Activated naive CD4-positive, alpha-beta T cell treated with anti-CD3 and anti-CD28 coated beads for 36 hours (primary cell): ENCODE results near the gene IFIT3. TPM values are rescaled to one million over a fixed set of nuclear protein-coding genes. Genes with fewer than 3 reads are reported as not detected.

Experiments
- CTCF ChIA-PET: fragments of 350-600 bp; sonication (Branson Sonifier 250); formaldehyde crosslinking; loops from one replicate; lab custom pipeline; 2021; ENCODE audit warnings: antibody characterized with exemption; lab: Charles Lee
- DNase-seq: peaks from one replicate; pipeline ENCODE4 v3.0.0-alpha.2; 2020
- H3K27ac Mint-ChIP-seq: one replicate; pipeline ENCODE4 v1.8.0; 2021; ENCODE audit warnings: mild to moderate bottlenecking, mixed read lengths
- H3K27me3 Mint-ChIP-seq: one replicate; pipeline ENCODE4 v1.8.0; 2021; ENCODE audit warnings: low read depth, mixed read lengths
- H3K36me3 Mint-ChIP-seq: one replicate; pipeline ENCODE4 v1.8.0; 2021; ENCODE audit warnings: low read depth, mixed read lengths
- H3K4me1 Mint-ChIP-seq: one replicate; pipeline ENCODE4 v1.8.0; 2021; ENCODE audit warnings: low read depth, mixed read lengths
- H3K4me3 Mint-ChIP-seq: one replicate; pipeline ENCODE4 v1.8.0; 2021; ENCODE audit warnings: mild to moderate bottlenecking, moderate library complexity, mixed read lengths
- H3K9me3 Mint-ChIP-seq: one replicate; pipeline ENCODE4 v1.8.0; 2021; ENCODE audit warnings: mixed read lengths
- intact Hi-C: fragments of 100-400 bp; cut with micrococcal nuclease; formaldehyde crosslinking; loops from one replicate; pipeline ENCODE4 v1.15.1; 2023
- total RNA-seq, 2 experiments: library from RNA; stranded (reverse); gene quantifications; one replicate each; pipeline ENCODE4 v1.2.3, GENCODE V29; 2021

IFIT3 gene
- total RNA-seq, 2 experiments from 2014 or later, result 13.9 to 14.4 TPM

DNA sequence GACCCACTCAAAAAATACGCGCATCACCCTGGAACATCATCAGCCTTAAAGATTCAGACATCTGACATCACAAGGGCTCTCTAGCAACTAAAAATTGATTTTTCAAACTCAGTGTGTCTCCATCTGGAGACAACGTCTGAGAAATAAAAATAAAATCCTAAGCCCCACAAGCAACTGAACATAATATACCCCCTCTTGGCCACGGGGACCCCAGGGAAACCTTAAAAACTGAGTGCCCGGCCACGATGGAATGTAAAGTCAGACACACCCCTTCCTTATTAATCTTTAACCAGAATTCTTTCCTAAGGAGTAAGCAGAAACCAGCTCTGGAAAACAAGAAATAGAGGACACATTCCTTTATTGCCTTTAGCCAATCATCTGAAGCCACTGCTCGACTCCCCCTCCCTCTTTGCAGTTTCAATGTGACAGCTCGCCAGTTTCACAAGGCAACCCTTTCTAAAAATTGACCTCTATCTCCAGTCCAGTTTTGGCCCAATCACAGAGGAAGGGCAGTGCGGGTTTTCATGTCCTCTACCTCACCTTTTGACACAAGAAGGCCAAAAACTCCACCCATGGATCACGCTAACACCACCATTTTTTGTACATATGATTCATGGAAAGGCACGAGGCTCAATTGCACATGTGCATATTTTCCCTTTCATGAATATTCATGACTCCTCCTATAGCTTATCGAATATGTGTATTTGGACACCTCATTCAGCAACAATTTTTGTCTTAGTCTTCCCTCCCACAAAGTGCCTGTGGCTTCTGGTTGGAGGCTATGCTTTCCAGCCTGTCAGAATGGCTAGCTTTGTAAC lies 24.2 kb downstream of the IFIT3 start:
- Mint-ChIP-seq H3K27ac (no peak overlapping the region), H3K27me3 (peaks cover 2% of the 10 kb centered on the region), H3K4me1 (peaks cover 37% of the 10 kb centered on the region), H3K36me3 (no peaks in the 10 kb centered on the region), H3K4me3 (no peak overlapping the region), H3K9me3 (no peaks in the 10 kb centered on the region)
- DNase-seq, result no peak
- intact Hi-C loops, result loop anchor here (2.0 kb wide), 1 partner anchor 15 kb away; no protein-coding TSS in a partner anchor
- CTCF ChIA-PET, result interaction anchor here (0.7 to 1.4 kb wide), 4 partner anchors 12 to 322 kb away, joined by 3 read pairs; no protein-coding TSS in a partner anchor

DNA sequence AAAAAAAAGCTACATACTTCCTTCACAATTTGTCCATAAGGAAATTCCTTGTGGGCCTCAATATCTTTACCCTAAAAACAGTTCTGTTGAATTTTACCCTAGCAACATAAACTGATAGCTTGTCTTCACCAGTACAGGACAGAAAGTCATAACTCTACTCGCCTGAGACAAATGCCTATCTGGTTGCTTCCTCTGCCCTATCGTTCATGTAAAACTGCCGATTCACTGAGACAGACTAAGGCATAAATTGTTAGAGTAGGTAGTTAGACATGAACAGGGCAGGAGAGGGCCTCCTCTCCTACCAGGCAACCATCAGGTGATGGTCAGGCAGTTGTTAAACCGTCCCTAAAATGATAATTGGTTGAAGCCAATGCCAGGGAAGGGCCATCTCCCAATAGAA lies 25.0 kb downstream of the IFIT3 start:
- no peak for DNase-seq
- H3K27me3 Mint-ChIP-seq, result peaks cover 2% of the 10 kb centered on the region
- CTCF ChIA-PET, result interaction anchor here (1.1 kb wide), 1 partner anchor 13 kb away, joined by 3 read pairs; no protein-coding TSS in a partner anchor
- intact Hi-C loops, result no loop called here
- no peaks in the 10 kb centered on the region for H3K36me3 Mint-ChIP-seq
- H3K4me3 Mint-ChIP-seq, result no peak overlapping the region
- H3K4me1 Mint-ChIP-seq, result peaks cover 34% of the 10 kb centered on the region
- no peaks in the 10 kb centered on the region for H3K9me3 Mint-ChIP-seq
- no peak overlapping the region for H3K27ac Mint-ChIP-seq

DNA sequence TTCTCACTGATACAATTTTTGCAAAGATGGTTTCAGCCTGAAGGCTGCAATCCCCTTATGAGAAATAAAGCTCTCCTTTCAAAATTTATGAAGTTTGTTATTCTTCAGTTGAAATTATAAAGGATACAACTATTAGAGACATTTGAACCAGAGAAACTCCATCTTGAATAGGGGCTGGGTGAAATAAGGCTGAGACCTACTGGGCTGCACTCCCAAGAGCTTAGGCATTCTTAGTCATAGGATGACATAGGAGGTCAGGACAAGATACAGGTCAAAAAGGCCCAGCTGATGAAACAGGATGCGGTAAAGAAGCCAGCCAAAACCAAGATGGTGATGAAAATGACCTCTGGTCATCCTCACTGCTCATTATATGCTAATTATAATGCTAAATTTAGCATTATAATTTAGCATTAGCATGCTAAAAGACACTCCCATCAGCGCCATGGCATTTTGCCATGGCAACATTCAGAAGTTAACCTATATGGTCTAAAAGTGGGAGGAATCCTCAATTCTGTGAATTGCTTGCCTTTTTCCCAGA lies 27.7 kb downstream of the IFIT3 start:
- CTCF ChIA-PET, result interaction anchor here (0.6 kb wide), 1 partner anchor 62 kb away, joined by 3 read pairs; no protein-coding TSS in a partner anchor
- Mint-ChIP-seq H3K27ac (no peak overlapping the region), H3K27me3 (no peaks in the 10 kb centered on the region), H3K4me3 (no peak overlapping the region), H3K36me3 (no peaks in the 10 kb centered on the region), H3K4me1 (peaks cover 19% of the 10 kb centered on the region), H3K9me3 (no peaks in the 10 kb centered on the region)
- no peak for DNase-seq
- intact Hi-C loops, result no loop called here

DNA sequence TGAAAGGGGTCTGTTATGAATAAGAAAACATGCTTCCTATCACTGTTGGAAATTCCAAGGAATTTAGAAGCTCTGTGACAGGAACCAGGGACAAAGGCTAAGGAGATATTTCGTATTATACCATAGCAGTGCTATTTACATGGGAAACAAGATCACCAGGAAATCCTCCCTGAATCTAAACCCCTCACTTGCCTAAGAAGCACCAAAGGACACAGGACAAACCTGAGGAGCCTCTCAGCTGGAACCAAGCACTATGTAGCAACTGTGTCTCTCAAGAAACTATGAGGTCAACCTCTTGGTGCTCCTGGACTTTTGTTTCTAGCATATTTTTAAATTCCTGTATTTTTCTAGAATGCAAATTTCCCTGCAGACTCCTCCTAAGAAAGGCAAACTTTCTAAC lies 29.3 kb downstream of the IFIT3 start:
- intact Hi-C loops, result no loop called here
- Mint-ChIP-seq H3K27ac (no peak overlapping the region), H3K27me3 (peaks cover 2% of the 10 kb centered on the region), H3K4me1 (peaks cover 2% of the 10 kb centered on the region), H3K4me3 (no peak overlapping the region), H3K9me3 (no peaks in the 10 kb centered on the region), H3K36me3 (no peaks in the 10 kb centered on the region)
- DNase-seq, result no peak
- CTCF ChIA-PET, result interaction anchor here (1.2 to 2.2 kb wide), 2 partner anchors 12 to 32 kb away, joined by 3 to 5 read pairs; no protein-coding TSS in a partner anchor

DNA sequence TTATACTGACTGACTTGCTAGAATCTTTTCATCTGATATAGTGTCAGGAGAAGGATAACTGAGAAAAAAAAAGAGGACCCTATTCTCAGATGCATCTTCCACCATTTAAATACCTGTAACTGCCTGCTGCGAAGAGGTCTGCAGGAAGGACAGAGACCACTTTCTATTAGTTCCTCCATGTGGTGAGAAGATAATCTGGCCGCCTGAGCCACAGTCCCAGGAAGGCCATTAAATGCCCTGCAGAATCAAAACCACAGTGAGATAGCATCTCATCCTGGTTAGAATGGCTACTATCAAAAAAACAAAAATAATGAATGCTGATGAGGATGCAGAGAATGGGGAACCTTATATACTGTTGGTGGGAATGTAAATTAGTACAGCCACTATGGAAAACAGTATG lies 30.2 kb downstream of the IFIT3 start:
- Mint-ChIP-seq H3K27ac (no peak overlapping the region), H3K9me3 (no peaks in the 10 kb centered on the region), H3K4me3 (no peak overlapping the region), H3K27me3 (peaks cover 2% of the 10 kb centered on the region), H3K36me3 (no peaks in the 10 kb centered on the region), H3K4me1 (no peaks in the 10 kb centered on the region)
- DNase-seq, result no peak
- CTCF ChIA-PET, result interaction anchor here (2.2 kb wide), 1 partner anchor 12 kb away, joined by 5 read pairs; no protein-coding TSS in a partner anchor
- intact Hi-C loops, result no loop called here

DNA sequence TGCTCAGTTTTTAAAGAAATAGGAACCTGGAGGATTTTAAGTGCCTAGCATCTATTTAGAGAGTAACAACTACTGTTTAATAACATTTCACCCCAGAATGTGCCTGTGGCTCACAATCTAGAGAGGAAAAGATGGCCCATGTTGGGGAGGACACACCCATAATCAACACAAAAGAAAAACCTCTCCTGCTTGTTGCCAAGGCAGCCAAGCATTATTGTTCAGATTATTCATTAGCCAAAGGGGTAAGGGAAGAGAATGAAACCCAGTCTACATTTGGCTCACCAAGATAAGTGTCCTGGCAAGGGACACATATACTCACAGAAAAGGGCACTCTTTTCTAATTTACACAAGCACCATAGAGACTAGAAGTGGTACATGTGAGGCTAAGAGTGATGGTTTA lies 32.4 kb downstream of the IFIT3 start:
- Mint-ChIP-seq H3K27ac (no peak overlapping the region), H3K9me3 (no peaks in the 10 kb centered on the region), H3K36me3 (no peaks in the 10 kb centered on the region), H3K4me1 (peaks cover 14% of the 10 kb centered on the region), H3K27me3 (peaks cover 2% of the 10 kb centered on the region), H3K4me3 (no peak overlapping the region)
- CTCF ChIA-PET, result interaction anchor here (1.0 kb wide), 1 partner anchor 9 kb away, joined by 4 read pairs; no protein-coding TSS in a partner anchor
- intact Hi-C loops, result no loop called here
- no peak for DNase-seq

DNA sequence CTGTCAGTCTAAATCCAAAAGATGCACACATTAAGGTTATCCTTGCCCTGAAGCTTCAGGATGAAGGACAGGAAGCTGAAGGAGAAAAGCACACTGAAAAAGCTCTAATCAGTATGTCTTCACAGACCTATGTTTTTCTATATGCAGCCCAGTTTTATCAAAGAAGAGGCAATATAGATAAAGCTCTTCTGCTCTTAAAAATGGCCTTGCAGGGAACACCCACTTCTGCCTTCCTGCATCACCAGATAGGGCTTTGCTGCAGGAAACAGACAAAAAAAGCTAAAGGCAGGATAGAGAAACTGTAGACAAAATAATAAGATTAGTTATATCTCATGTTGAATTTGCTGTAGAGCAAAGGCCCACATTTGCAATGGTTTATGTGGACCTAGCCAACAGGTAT lies 35.1 kb downstream of the IFIT3 start:
- no peak overlapping the region for H3K27ac Mint-ChIP-seq
- H3K9me3 Mint-ChIP-seq, result peaks cover 2% of the 10 kb centered on the region
- DNase-seq, result no peak
- CTCF ChIA-PET, result interaction anchor here (1.0 to 1.9 kb wide), 4 partner anchors 16 to 99 kb away, joined by 3 to 8 read pairs (median 3); no protein-coding TSS in a partner anchor
- H3K4me1 Mint-ChIP-seq, result peaks cover 22% of the 10 kb centered on the region
- no peaks in the 10 kb centered on the region for H3K36me3 Mint-ChIP-seq
- peaks cover 2% of the 10 kb centered on the region for H3K27me3 Mint-ChIP-seq
- H3K4me3 Mint-ChIP-seq, result no peak overlapping the region
- intact Hi-C loops, result no loop called here

DNA sequence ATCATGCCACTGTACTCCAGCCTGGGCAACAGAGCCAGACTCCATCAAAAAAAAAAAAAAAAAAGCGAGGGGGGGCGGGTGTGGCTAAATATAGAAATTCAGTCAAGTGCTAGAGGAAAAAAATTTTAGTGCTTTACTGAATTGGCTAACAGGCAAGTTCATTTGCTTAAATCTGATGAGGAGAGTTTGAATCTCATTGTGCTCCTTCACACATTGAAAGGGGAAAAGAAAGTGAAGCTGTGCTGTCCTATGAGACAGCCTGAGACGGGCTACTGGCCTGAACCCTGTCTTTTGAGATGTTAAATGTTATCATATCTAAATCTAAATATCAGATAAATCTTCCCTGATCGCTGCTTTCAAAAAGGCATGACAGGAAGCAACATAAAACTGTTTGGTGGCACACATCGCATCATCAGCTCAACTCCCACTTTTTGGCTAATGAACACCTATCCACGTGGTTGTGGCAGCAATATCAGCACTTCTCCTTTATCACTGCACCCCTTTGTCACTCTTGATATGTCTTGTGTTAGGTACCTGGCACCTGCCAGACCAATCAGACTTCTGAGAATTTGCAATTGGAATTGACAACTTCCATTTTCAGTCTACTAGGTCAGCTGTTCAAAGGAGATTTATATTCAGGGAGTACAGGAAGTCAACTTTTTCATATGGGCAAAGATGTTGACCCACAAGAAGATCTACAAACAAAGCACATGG lies 36.1 kb downstream of the IFIT3 start:
- Mint-ChIP-seq H3K9me3 (peaks cover 2% of the 10 kb centered on the region), H3K4me3 (no peak overlapping the region), H3K36me3 (no peaks in the 10 kb centered on the region), H3K27ac (no peak overlapping the region), H3K27me3 (peaks cover 2% of the 10 kb centered on the region), H3K4me1 (peaks cover 26% of the 10 kb centered on the region)
- DNase-seq, result no peak
- intact Hi-C loops, result no loop called here
- CTCF ChIA-PET, result interaction anchor here (1.0 to 1.9 kb wide), 7 partner anchors 17 to 146 kb away, joined by 3 to 8 read pairs (median 3); partner anchors contain the start of gene IFIT5

DNA sequence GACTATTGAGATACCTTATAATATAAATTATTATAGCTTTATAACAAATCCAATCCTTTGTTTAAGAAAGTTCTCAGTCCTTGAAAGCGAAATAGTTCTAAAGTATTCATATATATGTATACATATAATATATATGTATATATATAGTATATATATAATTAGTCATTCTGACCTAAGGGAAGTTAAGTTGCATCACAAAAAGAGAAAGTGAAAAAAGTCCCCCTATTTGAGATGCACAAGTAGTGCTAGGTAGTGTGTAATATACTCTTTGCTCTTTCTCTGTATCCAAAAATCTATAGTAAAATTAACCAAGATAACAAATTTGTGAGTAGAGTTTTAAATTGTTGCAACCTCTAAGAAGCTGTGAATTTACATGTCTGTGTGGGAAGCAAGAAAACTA lies 36.7 kb downstream of the IFIT3 start:
- peaks cover 2% of the 10 kb centered on the region for H3K27me3 Mint-ChIP-seq
- no peak overlapping the region for H3K4me3 Mint-ChIP-seq
- CTCF ChIA-PET, result interaction anchor here (1.0 to 1.9 kb wide), 4 partner anchors 17 to 147 kb away, joined by 3 to 8 read pairs (median 4); partner anchors contain the start of gene IFIT5
- H3K36me3 Mint-ChIP-seq, result no peaks in the 10 kb centered on the region
- H3K9me3 Mint-ChIP-seq, result peaks cover 2% of the 10 kb centered on the region
- H3K27ac Mint-ChIP-seq, result no peak overlapping the region
- intact Hi-C loops, result no loop called here
- H3K4me1 Mint-ChIP-seq, result peaks cover 26% of the 10 kb centered on the region
- DNase-seq, result no peak

DNA sequence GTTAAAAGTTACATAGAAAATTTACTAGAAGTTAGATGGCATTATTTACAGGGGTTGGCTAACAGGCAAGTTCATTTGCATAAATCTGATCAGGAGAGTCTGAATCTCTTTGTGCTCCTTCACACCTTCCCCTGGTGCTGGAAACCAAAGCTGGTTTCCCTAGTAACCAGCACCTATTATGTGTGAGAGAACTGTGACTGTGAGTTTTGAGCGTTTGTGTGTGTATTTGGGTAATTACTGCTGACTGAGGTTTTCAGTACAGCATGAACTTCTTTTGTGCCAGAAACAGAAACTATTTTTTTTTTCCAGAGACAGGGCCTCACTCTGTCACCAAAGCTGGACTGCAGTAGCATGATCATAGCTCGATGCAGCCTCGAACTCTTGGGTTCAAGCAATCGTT lies 39.7 kb downstream of the IFIT3 start:
- no peaks in the 10 kb centered on the region for H3K36me3 Mint-ChIP-seq
- intact Hi-C loops, result loop anchor here (2.0 to 5.0 kb wide), 2 partner anchors 17 to 195 kb away; no protein-coding TSS in a partner anchor
- H3K27me3 Mint-ChIP-seq, result no peaks in the 10 kb centered on the region
- CTCF ChIA-PET, result interaction anchor here (0.7 to 4.0 kb wide), 3 partner anchors 44 to 64 kb away, joined by 3 to 26 read pairs (median 6); partner anchors contain the start of gene IFIT2
- peaks cover 26% of the 10 kb centered on the region for H3K4me1 Mint-ChIP-seq
- H3K9me3 Mint-ChIP-seq, result peaks cover 2% of the 10 kb centered on the region
- peak; percentile 32 for DNase-seq
- no peak overlapping the region for H3K27ac Mint-ChIP-seq
- no peak overlapping the region for H3K4me3 Mint-ChIP-seq

DNA sequence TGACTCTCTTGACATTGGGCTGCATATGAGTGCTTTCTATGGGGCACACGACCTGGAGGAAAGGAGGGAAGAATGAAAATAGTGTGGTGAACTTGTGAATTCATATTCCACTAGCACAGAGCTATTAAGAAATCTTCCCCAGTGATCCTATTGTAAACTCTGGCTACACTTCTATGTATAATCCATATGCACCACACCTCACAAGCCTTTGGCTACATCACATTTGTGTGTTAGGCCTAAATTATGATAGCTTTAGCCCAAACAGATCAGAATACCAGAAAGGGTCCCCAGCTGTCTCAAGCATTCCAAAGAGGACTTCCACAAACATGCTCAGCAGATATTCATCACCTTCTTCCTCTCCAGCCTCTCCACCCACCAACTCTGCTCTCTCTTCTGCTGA lies 40.3 kb downstream of the IFIT3 start:
- Mint-ChIP-seq H3K36me3 (no peaks in the 10 kb centered on the region), H3K4me3 (no peak overlapping the region), H3K9me3 (peaks cover 2% of the 10 kb centered on the region), H3K27ac (no peak overlapping the region), H3K4me1 (peaks cover 25% of the 10 kb centered on the region), H3K27me3 (no peaks in the 10 kb centered on the region)
- intact Hi-C loops, result loop anchor here (2.0 to 5.0 kb wide), 3 partner anchors 23 to 194 kb away; partner anchors contain the start of gene IFIT5
- no peak for DNase-seq
- CTCF ChIA-PET, result interaction anchor here (1.1 to 4.0 kb wide), 6 partner anchors 44 to 116 kb away, joined by 4 to 26 read pairs (median 6); partner anchors contain the start of genes IFIT2 and LIPA
